Mesodermal cell (in vitro differentiated cells): Measurements from ENCODE around the gene FNDC4.
A peak's percentile ranks its signal among the peaks of the same experiment; 100 is the strongest.

Source experiments
- H3K27ac ChIP-seq: 2 replicates; pipeline ENCODE4 v1.7.0; 2013; ENCODE audit warnings: mild to moderate bottlenecking, low read depth, low read length, moderate library complexity; ENCODE audit not compliant: severe bottlenecking
- H3K36me3 ChIP-seq: 2 replicates; pipeline ENCODE4 v1.7.1; 2013; ENCODE audit warnings: mild to moderate bottlenecking, low read length, moderate library complexity; ENCODE audit not compliant: control insufficient read depth, insufficient read depth
- H3K4me1 ChIP-seq: one replicate; pipeline ENCODE4 v1.7.1; 2013; ENCODE audit warnings: mild to moderate bottlenecking, low read length; ENCODE audit not compliant: insufficient read depth, control insufficient read depth, poor library complexity, severe bottlenecking
- H3K4me3 ChIP-seq: 2 replicates; pipeline ENCODE4 v1.7.0; 2013; ENCODE audit warnings: low read length, control low read depth, mild to moderate bottlenecking; ENCODE audit not compliant: insufficient read depth, poor library complexity, severe bottlenecking; ENCODE audit errors: extremely low read depth
- H3K9me3 ChIP-seq: 2 replicates; pipeline ENCODE4 v1.7.1; 2013; ENCODE audit warnings: mild to moderate bottlenecking, low read length, moderate library complexity; ENCODE audit not compliant: control insufficient read depth
- WGBS, 2 experiments: methylation state at CpG; one replicate each; pipeline ENCODE4 v1.1.5; 2013; ENCODE audit warnings: missing lambda C conversion rate in 2 of 2; ENCODE audit not compliant: insufficient coverage in 2 of 2; 5-methylcytosine and 5-hydroxymethylcytosine counted together

FNDC4 gene

GRCh38 chr2:27448381-27448780, 46.6 kb downstream of the FNDC4 start:
- Histone ChIP-seq H3K27ac (no peak overlapping the region), H3K4me1 (no peaks in the 10 kb centered on the region), H3K9me3 (no peaks in the 10 kb centered on the region), H3K36me3 (peaks cover 64% of the 10 kb centered on the region), H3K4me3 (no peak overlapping the region)
- 59 to 78% methylated on average over 1 to 3 of the region's 3 CpGs for WGBS, 2 experiments

GRCh38 chr2:27446057-27446456, 48.9 kb downstream of the FNDC4 start:
- Histone ChIP-seq H3K4me1 (peaks cover 8% of the 10 kb centered on the region), H3K27ac (no peak overlapping the region), H3K4me3 (no peak overlapping the region), H3K36me3 (peaks cover 59% of the 10 kb centered on the region), H3K9me3 (no peaks in the 10 kb centered on the region)
- WGBS, 2 experiments: 100% methylated on average over 1 of the region's 3 CpGs; no CpG with 5 or more reads in 1 of the 2 experiments

GRCh38 chr2:27445615-27446014, 49.4 kb downstream of the FNDC4 start:
- H3K9me3 ChIP-seq: no peaks in the 10 kb centered on the region
- H3K4me3 ChIP-seq: no peak overlapping the region
- H3K4me1 ChIP-seq: peaks cover 8% of the 10 kb centered on the region
- WGBS, 2 experiments: 91 to 94% methylated on average over 6 to 8 of the region's 8 CpGs
- H3K36me3 ChIP-seq: peaks cover 59% of the 10 kb centered on the region
- H3K27ac ChIP-seq: no peak overlapping the region

- peaks cover 8% of the 10 kb centered on the region for H3K4me1 ChIP-seq
- H3K4me3 ChIP-seq: no peak overlapping the region
- H3K36me3 ChIP-seq: peaks cover 61% of the 10 kb centered on the region
- H3K9me3 ChIP-seq: no peaks in the 10 kb centered on the region
- H3K27ac ChIP-seq: no peak overlapping the region
- 92 to 96% methylated on average over 7 to 8 of the region's 8 CpGs for WGBS, 2 experiments
Observed at GRCh38 chr2:27445155-27445554, 49.8 kb downstream of the FNDC4 start.

- WGBS, 2 experiments: 75 to 83% methylated on average over 6 of the region's 6 CpGs
- Histone ChIP-seq H3K9me3 (no peaks in the 10 kb centered on the region), H3K36me3 (peaks cover 64% of the 10 kb centered on the region), H3K27ac (no peak overlapping the region), H3K4me3 (no peak overlapping the region), H3K4me1 (peaks cover 8% of the 10 kb centered on the region)
Observed at GRCh38 chr2:27442920-27443282, 52.1 kb downstream of the FNDC4 start.

GRCh38 chr2:27441958-27442919, 52.8 kb downstream of the FNDC4 start, which contains the start of gene KRTCAP3:
Gene KRTCAP3 (plus strand): TSS chr2:27442381. CDS start chr2:27442413, 32 bp downstream.
- Histone ChIP-seq H3K4me3 (no peak within 1 kb of the TSS), H3K9me3 (no peaks in the 10 kb centered on the region), H3K4me1 (peaks cover 8% of the 10 kb centered on the region), H3K27ac (peak within 1 kb of the TSS; percentile 5), H3K36me3 (peaks cover 66% of the 10 kb centered on the region)
- 29 to 31% methylated on average over 58 to 66 of the region's 80 CpGs for WGBS, 2 experiments
